ENCODE data around the gene PTBP2.

- TF ChIP-seq CTCF (IDR thresholded peaks at IDR 0.05), result no peak
- TF ChIP-seq POLR2AphosphoS5 (IDR thresholded peaks at IDR 0.05), result no peak
- no peak for TF ChIP-seq POLR2A (IDR thresholded peaks at IDR 0.05)
These were observed 14.6 kb upstream of the PTBP2 start for GRCh38 chr1:96707023-96707422.

All from breast epithelium (tissue), 3 donors.